Caco-2 (cell line): ENCODE measurements around the gene RAB30. TPM values are rescaled to one million over a fixed set of nuclear protein-coding genes. Genes with fewer than 3 reads are reported as not detected.

Experiments used
- BruUV-seq: library from RNA; stranded (reverse); fragments of 400-500 nt; replicated peaks from 2 replicates; lab custom pipeline; 2021; lab: Mats Ljungman, UMichigan
- CTCF ChIA-PET: fragments of 300-600 bp; sonication (Branson Sonifier 250); formaldehyde crosslinking; loops from one replicate; lab custom pipeline; 2022; ENCODE audit warnings: antibody characterized with exemption; lab: Charles Lee
- POLR2A ChIA-PET: fragments of 300-600 bp; sonication (Branson Sonifier 250); formaldehyde crosslinking; loops from one replicate; lab custom pipeline; 2022; ENCODE audit warnings: antibody characterized with exemption; lab: Charles Lee
- DNase-seq, 2 experiments: peaks; one replicate each; pipeline versions ENCODE4 v3.0.0 to v3.0.0-alpha.2; 2020 to 2022
- H3K27me3 ChIP-seq: replicated peaks from 2 replicates; pipeline ENCODE4 v1.6.0; 2011; ENCODE audit warnings: low read length; ENCODE audit not compliant: control insufficient read depth, insufficient read depth
- H3K36me3 ChIP-seq: 2 replicates; pipeline ENCODE4 v1.5.1; 2011; ENCODE audit warnings: low read length; ENCODE audit not compliant: control insufficient read depth, insufficient read depth
- H3K4me1 ChIP-seq: fragments of 250-450 bp; sonication (Bioruptor Pico); 2 replicates; pipeline ENCODE4 v1.5.1; 2020; ENCODE audit warnings: mild to moderate bottlenecking
- H3K4me3 ChIP-seq: 2 replicates; pipeline ENCODE4 v1.5.1; 2011; ENCODE audit warnings: low read depth, mild to moderate bottlenecking, control low read depth, low read length
- H3K9me3 ChIP-seq: fragments of 250-450 bp; sonication (Bioruptor Pico); 2 replicates; pipeline ENCODE4 v1.5.1; 2020; ENCODE audit warnings: mild to moderate bottlenecking, moderate library complexity
- H3K27ac Mint-ChIP-seq: one replicate; pipeline ENCODE4 v1.8.0; 2022; ENCODE audit warnings: mixed read lengths; ENCODE audit not compliant: unreplicated experiment
- H3K27me3 Mint-ChIP-seq: one replicate; pipeline ENCODE4 v1.8.0; 2022; ENCODE audit warnings: mixed read lengths; ENCODE audit not compliant: insufficient read depth, unreplicated experiment
- H3K36me3 Mint-ChIP-seq: one replicate; pipeline ENCODE4 v1.8.0; 2022; ENCODE audit warnings: mild to moderate bottlenecking, mixed read lengths; ENCODE audit not compliant: insufficient read depth, unreplicated experiment
- H3K4me1 Mint-ChIP-seq: one replicate; pipeline ENCODE4 v1.8.0; 2022; ENCODE audit warnings: low read depth, mixed read lengths; ENCODE audit not compliant: unreplicated experiment
- H3K4me3 Mint-ChIP-seq: one replicate; pipeline ENCODE4 v1.8.0; 2022; ENCODE audit warnings: mild to moderate bottlenecking, moderate library complexity, mixed read lengths; ENCODE audit not compliant: unreplicated experiment
- H3K9me3 Mint-ChIP-seq: one replicate; pipeline ENCODE4 v1.8.0; 2022; ENCODE audit warnings: mixed read lengths; ENCODE audit not compliant: unreplicated experiment
- CTCF ChIP-seq, 2 experiments: fragments of 200-600 bp in 1 of 2; IDR thresholded peaks; 1 replicate in 1 of 2; 2 replicates in 1 of 2; pipeline versions ENCODE4 v1.5.1 to v1.8.0; 2011 to 2022; ENCODE audit warnings: antibody characterized with exemption in 1 of 2, control low read depth in 1 of 2, inconsistent platforms in 1 of 2, low read depth in 1 of 2, low read length in 1 of 2, mild to moderate bottlenecking in 1 of 2, moderate library complexity in 1 of 2; ENCODE audit not compliant: insufficient read depth in 1 of 2, severe bottlenecking in 1 of 2, unreplicated experiment in 1 of 2
- intact Hi-C: fragments of 100-400 bp; cut with micrococcal nuclease; formaldehyde crosslinking; loops from one replicate; pipeline ENCODE4 v1.10.0; 2022; ENCODE audit not compliant: unreplicated experiment
- total RNA-seq: library from RNA; stranded (reverse); gene quantifications from 2 replicates; pipeline ENCODE4 v1.2.3, GENCODE V29; 2022

The RAB30 gene
- total RNA-seq, 1 experiment from 2014 or later: 13.5 TPM

DNA sequence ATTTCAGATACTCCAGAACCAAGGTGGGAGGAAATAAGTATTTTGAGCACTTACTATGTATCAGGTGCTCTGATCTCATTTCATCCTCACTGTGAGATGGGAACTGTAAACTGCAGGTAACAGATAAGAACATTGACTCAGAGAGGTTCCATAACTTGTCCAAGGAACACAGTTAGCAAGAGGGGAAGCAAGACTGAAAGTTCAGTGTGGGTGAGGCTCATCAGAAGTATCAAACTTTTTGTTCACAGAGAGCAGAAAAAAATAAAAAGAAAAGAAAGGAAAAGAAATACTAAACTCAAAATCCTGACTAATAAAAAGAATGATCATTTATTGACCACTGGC is 37.1 kb downstream of the RAB30 start:
- CTCF ChIA-PET: interaction anchor here (1.0 kb wide), 1 partner anchor 107 kb away, joined by 3 read pairs; no protein-coding TSS in a partner anchor
- Mint-ChIP-seq H3K27me3 (no peaks in the 10 kb centered on the region), H3K4me1 (peaks cover 31% of the 10 kb centered on the region), H3K9me3 (peaks cover 4% of the 10 kb centered on the region), H3K36me3 (no peaks in the 10 kb centered on the region), H3K4me3 (no peak overlapping the region), H3K27ac (no peak overlapping the region)
- Histone ChIP-seq H3K36me3 (no peaks in the 10 kb centered on the region), H3K4me3 (no peak overlapping the region), H3K9me3 (no peaks in the 10 kb centered on the region), H3K27me3 (no peaks in the 10 kb centered on the region), H3K4me1 (peaks cover 22% of the 10 kb centered on the region)
- POLR2A ChIA-PET: no interaction called here
- BruUV-seq: no TSS peak
- intact Hi-C loops: no loop called here
- TF ChIP-seq CTCF (IDR thresholded peaks at IDR 0.05; ENCODE audit: insufficient read depth in 1 of 2, low read depth in 1 of 2, low read length in 1 of 2, severe bottlenecking in 1 of 2, unreplicated experiment in 1 of 2): no peak
- DNase-seq: no peak

GRCh38 chr11:83033972-83034672 is 37.6 kb downstream of the RAB30 start:
- Histone ChIP-seq H3K9me3 (no peaks in the 10 kb centered on the region), H3K27me3 (no peaks in the 10 kb centered on the region), H3K4me3 (no peak overlapping the region), H3K4me1 (peaks cover 22% of the 10 kb centered on the region), H3K36me3 (no peaks in the 10 kb centered on the region)
- Mint-ChIP-seq H3K27ac (no peak overlapping the region), H3K4me1 (peaks cover 31% of the 10 kb centered on the region), H3K27me3 (no peaks in the 10 kb centered on the region), H3K4me3 (no peak overlapping the region), H3K9me3 (no peaks in the 10 kb centered on the region), H3K36me3 (no peaks in the 10 kb centered on the region)
- no peak for DNase-seq
- CTCF ChIA-PET: interaction anchor here (1.0 kb wide), 1 partner anchor 107 kb away, joined by 3 read pairs; no protein-coding TSS in a partner anchor
- POLR2A ChIA-PET: interaction anchor here (0.7 kb wide), 1 partner anchor 133 kb away, joined by 3 read pairs; the partner anchor contains the start of gene DDIAS
- no peak for TF ChIP-seq CTCF (IDR thresholded peaks at IDR 0.05; ENCODE audit: insufficient read depth in 1 of 2, low read depth in 1 of 2, low read length in 1 of 2, severe bottlenecking in 1 of 2, unreplicated experiment in 1 of 2)
- BruUV-seq: no TSS peak
- intact Hi-C loops: no loop called here

- H3K27ac Mint-ChIP-seq: no peak overlapping the region
- intact Hi-C loops: no loop called here
- H3K27me3 Mint-ChIP-seq: no peaks in the 10 kb centered on the region
- H3K27me3 ChIP-seq: no peaks in the 10 kb centered on the region
- H3K4me1 Mint-ChIP-seq: peaks cover 31% of the 10 kb centered on the region
- peaks cover 22% of the 10 kb centered on the region for H3K4me1 ChIP-seq
- POLR2A ChIA-PET: no interaction called here
- no peaks in the 10 kb centered on the region for H3K9me3 Mint-ChIP-seq
- TF ChIP-seq CTCF (IDR thresholded peaks at IDR 0.05; ENCODE audit: insufficient read depth in 1 of 2, low read depth in 1 of 2, low read length in 1 of 2, severe bottlenecking in 1 of 2, unreplicated experiment in 1 of 2): no peak
- no peak overlapping the region for H3K4me3 ChIP-seq
- no peak for DNase-seq
- no peaks in the 10 kb centered on the region for H3K9me3 ChIP-seq
- no peak overlapping the region for H3K4me3 Mint-ChIP-seq
- CTCF ChIA-PET: no interaction called here
- BruUV-seq: no TSS peak
- no peaks in the 10 kb centered on the region for H3K36me3 ChIP-seq
- H3K36me3 Mint-ChIP-seq: no peaks in the 10 kb centered on the region
These were observed 38.3 kb downstream of the RAB30 start for GRCh38 chr11:83033371-83033770.
